Neural progenitor cell (in vitro differentiated cells): ENCODE data around the gene LPAR5. TPM values are rescaled to one million over a fixed set of nuclear protein-coding genes. Genes with fewer than 3 reads are reported as not detected.

ENCODE experiments used
- DNase-seq: peaks from one replicate; pipeline ENCODE4 v3.0.0-alpha.2; 2016; ENCODE audit warnings: low spot score
- H2AFZ ChIP-seq: fragments of 200-600 bp; sonication (generic); replicated peaks from 2 replicates; pipeline ENCODE4 v1.6.1; 2016; ENCODE audit warnings: antibody characterized with exemption
- H3F3A ChIP-seq: fragments of 200-600 bp; sonication (generic); 2 replicates; pipeline ENCODE4 v1.6.1; 2016; ENCODE audit warnings: antibody characterized with exemption, low read depth
- H3K27ac ChIP-seq: fragments of 200-600 bp; sonication (generic); 2 replicates; pipeline ENCODE4 v1.5.1; 2016; ENCODE audit warnings: mild to moderate bottlenecking
- H3K27me3 ChIP-seq: fragments of 200-600 bp; sonication (generic); 2 replicates; pipeline ENCODE4 v1.6.1; 2016; ENCODE audit warnings: mild to moderate bottlenecking, moderate library complexity
- H3K36me3 ChIP-seq: fragments of 200-600 bp; sonication (generic); 2 replicates; pipeline ENCODE4 v1.5.1; 2016
- H3K4me1 ChIP-seq: fragments of 200-600 bp; sonication (generic); 2 replicates; pipeline ENCODE4 v1.6.1; 2016; ENCODE audit warnings: mixed run types
- H3K4me2 ChIP-seq: fragments of 200-600 bp; sonication (generic); 2 replicates; pipeline ENCODE4 v1.6.1; 2016
- H3K4me3 ChIP-seq: fragments of 200-600 bp; sonication (generic); 2 replicates; pipeline ENCODE4 v1.5.1; 2016
- H3K79me2 ChIP-seq: fragments of 200-600 bp; sonication (generic); 2 replicates; pipeline ENCODE4 v1.6.1; 2016; ENCODE audit warnings: low read depth
- H3K9ac ChIP-seq: fragments of 200-600 bp; sonication (generic); 2 replicates; pipeline ENCODE4 v1.6.1; 2016
- H3K9me3 ChIP-seq: fragments of 200-600 bp; sonication (generic); 2 replicates; pipeline ENCODE4 v1.5.1; 2016; ENCODE audit warnings: low read depth
- H4K20me1 ChIP-seq: fragments of 200-600 bp; sonication (generic); 2 replicates; pipeline ENCODE4 v1.6.1; 2016; ENCODE audit warnings: low read depth
- H3K27ac Mint-ChIP-seq: 3 replicates; pipeline ENCODE4 v1.8.0; 2021; ENCODE audit warnings: mixed read lengths
- H3K27me3 Mint-ChIP-seq: 2 replicates; pipeline ENCODE4 v1.8.0; 2022; ENCODE audit warnings: low read depth, mild to moderate bottlenecking, inconsistent platforms, moderate library complexity, mixed read lengths; ENCODE audit not compliant: insufficient read depth
- H3K36me3 Mint-ChIP-seq: 3 replicates; pipeline ENCODE4 v1.8.0; 2021; ENCODE audit warnings: mixed read lengths
- H3K4me1 Mint-ChIP-seq: 3 replicates; pipeline ENCODE4 v1.8.0; 2021; ENCODE audit warnings: mixed read lengths
- H3K4me3 Mint-ChIP-seq: 3 replicates; pipeline ENCODE4 v1.8.0; 2021; ENCODE audit warnings: mild to moderate bottlenecking, moderate library complexity, mixed read lengths
- H3K9me3 Mint-ChIP-seq: 3 replicates; pipeline ENCODE4 v1.8.0; 2020; ENCODE audit warnings: mixed read lengths
- EZH2 ChIP-seq: fragments of 200-600 bp; sonication (generic); IDR thresholded peaks from 2 replicates; pipeline ENCODE4 v1.6.1; 2017; ENCODE audit warnings: antibody characterized with exemption, mild to moderate bottlenecking, moderate library complexity
- EZH2phosphoT487 ChIP-seq: fragments of 200-600 bp; sonication (generic); IDR thresholded peaks from 2 replicates; pipeline ENCODE4 v1.6.1; 2017; ENCODE audit warnings: antibody characterized with exemption
- total RNA-seq: library from RNA; depleted of rRNA; stranded (reverse); fragments of >200 nt; gene quantifications from 2 replicates; pipeline ENCODE4 v1.2.3, GENCODE V29; 2015; ENCODE audit warnings: low replicate concordance
- TF ChIP-seq, protein P1 (sequence below): fragments of 200-600 bp; sonication (generic); IDR thresholded peaks from 2 replicates; pipeline ENCODE4 v1.5.1; 2017; ENCODE audit warnings: antibody characterized with exemption, mild to moderate bottlenecking

LPAR5 gene
- total RNA-seq, 1 donor from 2014 or later: 0.04 TPM

DNA sequence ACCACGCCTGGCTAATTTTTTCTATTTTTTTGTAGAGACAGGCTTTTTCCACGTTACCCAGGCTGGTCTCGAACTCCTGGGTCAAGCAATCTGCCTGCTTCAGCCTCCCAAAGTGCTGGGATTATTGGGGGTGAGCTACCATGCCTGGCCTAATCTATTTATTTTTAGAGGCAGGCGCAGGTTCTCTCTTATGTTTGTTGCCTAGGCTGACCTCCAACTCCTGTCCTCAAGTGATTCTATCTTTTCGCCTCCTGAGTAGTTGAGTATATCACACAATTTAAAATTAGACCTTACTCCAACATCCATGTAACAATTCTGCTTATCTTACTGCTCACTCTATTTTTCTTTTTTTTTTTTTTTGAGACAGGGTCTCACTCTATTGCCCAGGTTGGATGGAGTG lies 18.2 kb upstream of the LPAR5 start:
- Mint-ChIP-seq H3K4me1 (no peaks in the 10 kb centered on the region), H3K36me3 (peaks cover 34% of the 10 kb centered on the region), H3K27ac (no peak overlapping the region), H3K4me3 (no peak overlapping the region), H3K27me3 (peaks cover 3% of the 10 kb centered on the region), H3K9me3 (no peaks in the 10 kb centered on the region)
- Histone ChIP-seq H2AFZ (no peak overlapping the region), H3K4me2 (no peak overlapping the region), H3F3A (no peaks in the 10 kb centered on the region), H4K20me1 (no peaks in the 10 kb centered on the region), H3K79me2 (peaks cover 18% of the 10 kb centered on the region), H3K27ac (no peak overlapping the region), H3K4me1 (no peaks in the 10 kb centered on the region), H3K9me3 (no peaks in the 10 kb centered on the region), H3K36me3 (no peaks in the 10 kb centered on the region), H3K4me3 (no peak overlapping the region), H3K9ac (peak overlapping the region; percentile 3), H3K27me3 (no peaks in the 10 kb centered on the region)
- no peak for TF ChIP-seq EZH2phosphoT487
- no peak for TF ChIP-seq EZH2
- TF ChIP-seq, protein P1, sequence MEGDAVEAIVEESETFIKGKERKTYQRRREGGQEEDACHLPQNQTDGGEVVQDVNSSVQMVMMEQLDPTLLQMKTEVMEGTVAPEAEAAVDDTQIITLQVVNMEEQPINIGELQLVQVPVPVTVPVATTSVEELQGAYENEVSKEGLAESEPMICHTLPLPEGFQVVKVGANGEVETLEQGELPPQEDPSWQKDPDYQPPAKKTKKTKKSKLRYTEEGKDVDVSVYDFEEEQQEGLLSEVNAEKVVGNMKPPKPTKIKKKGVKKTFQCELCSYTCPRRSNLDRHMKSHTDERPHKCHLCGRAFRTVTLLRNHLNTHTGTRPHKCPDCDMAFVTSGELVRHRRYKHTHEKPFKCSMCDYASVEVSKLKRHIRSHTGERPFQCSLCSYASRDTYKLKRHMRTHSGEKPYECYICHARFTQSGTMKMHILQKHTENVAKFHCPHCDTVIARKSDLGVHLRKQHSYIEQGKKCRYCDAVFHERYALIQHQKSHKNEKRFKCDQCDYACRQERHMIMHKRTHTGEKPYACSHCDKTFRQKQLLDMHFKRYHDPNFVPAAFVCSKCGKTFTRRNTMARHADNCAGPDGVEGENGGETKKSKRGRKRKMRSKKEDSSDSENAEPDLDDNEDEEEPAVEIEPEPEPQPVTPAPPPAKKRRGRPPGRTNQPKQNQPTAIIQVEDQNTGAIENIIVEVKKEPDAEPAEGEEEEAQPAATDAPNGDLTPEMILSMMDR: no peak
- DNase-seq: no peak

DNA sequence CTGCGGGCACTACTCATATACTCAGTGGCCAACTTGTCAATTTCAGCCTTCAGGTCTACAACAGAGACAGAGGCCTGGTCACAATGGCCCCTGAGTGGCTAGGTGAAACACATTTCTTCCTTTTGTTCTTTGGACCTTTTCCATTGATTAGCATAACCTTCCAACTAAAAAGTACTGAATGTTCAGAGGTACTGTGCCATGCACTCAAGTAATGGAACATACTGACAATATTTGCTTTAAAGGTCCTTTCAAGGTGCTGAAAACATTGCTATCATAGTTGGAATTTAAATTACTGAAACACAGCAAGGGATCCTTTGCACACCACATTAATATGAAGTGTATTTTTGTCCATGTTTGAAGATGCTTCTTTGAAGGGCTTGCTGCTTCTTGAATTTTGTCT lies 17.6 kb upstream of the LPAR5 start:
- H3K9me3 Mint-ChIP-seq: no peaks in the 10 kb centered on the region
- TF ChIP-seq, protein P1: no peak
- TF ChIP-seq EZH2phosphoT487 (no peak), EZH2 (no peak)
- Histone ChIP-seq H3K36me3 (no peaks in the 10 kb centered on the region), H3K4me3 (no peak overlapping the region), H3K27ac (no peak overlapping the region), H3K79me2 (peaks cover 12% of the 10 kb centered on the region), H3K9me3 (no peaks in the 10 kb centered on the region), H3K4me1 (no peaks in the 10 kb centered on the region), H3F3A (no peaks in the 10 kb centered on the region), H4K20me1 (no peaks in the 10 kb centered on the region), H3K4me2 (no peak overlapping the region), H3K9ac (no peak overlapping the region), H3K27me3 (no peaks in the 10 kb centered on the region), H2AFZ (no peak overlapping the region)
- H3K27me3 Mint-ChIP-seq: no peaks in the 10 kb centered on the region
- H3K36me3 Mint-ChIP-seq: peaks cover 31% of the 10 kb centered on the region
- no peak overlapping the region for H3K4me3 Mint-ChIP-seq
- H3K4me1 Mint-ChIP-seq: no peaks in the 10 kb centered on the region
- H3K27ac Mint-ChIP-seq: no peak overlapping the region
- no peak for DNase-seq

DNA sequence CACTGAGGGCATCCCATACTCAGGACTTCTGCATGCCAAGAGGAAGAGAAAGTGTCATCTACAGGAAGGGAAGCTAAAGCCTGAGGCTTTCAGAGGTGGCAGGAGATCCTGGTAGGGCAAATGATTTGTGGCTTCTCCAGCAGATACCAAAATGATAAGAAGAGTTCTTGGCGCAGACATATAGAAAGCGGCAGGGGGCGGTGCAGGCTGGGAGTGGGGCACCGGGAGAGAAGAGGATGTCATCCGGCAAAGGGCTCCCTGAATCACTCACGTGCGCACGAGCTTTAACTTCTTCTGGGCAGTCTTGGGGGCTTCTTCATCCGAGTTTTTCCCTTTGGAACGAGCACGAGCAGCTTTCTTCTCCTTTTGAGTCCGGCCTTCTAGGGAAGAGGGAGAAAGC lies 16.6 kb upstream of the LPAR5 start:
- Mint-ChIP-seq H3K9me3 (no peaks in the 10 kb centered on the region), H3K36me3 (peaks cover 33% of the 10 kb centered on the region), H3K27me3 (peaks cover 2% of the 10 kb centered on the region), H3K4me1 (no peaks in the 10 kb centered on the region), H3K4me3 (no peak overlapping the region), H3K27ac (no peak overlapping the region)
- Histone ChIP-seq H3K4me2 (no peak overlapping the region), H3K9me3 (no peaks in the 10 kb centered on the region), H3F3A (no peaks in the 10 kb centered on the region), H3K27ac (no peak overlapping the region), H2AFZ (no peak overlapping the region), H3K36me3 (no peaks in the 10 kb centered on the region), H3K9ac (no peak overlapping the region), H3K4me3 (no peak overlapping the region), H3K4me1 (no peaks in the 10 kb centered on the region), H3K27me3 (no peaks in the 10 kb centered on the region), H3K79me2 (peaks cover 5% of the 10 kb centered on the region), H4K20me1 (no peaks in the 10 kb centered on the region)
- TF ChIP-seq EZH2phosphoT487 (no peak), EZH2 (no peak)
- TF ChIP-seq, protein P1: no peak
- DNase-seq: no peak

DNA sequence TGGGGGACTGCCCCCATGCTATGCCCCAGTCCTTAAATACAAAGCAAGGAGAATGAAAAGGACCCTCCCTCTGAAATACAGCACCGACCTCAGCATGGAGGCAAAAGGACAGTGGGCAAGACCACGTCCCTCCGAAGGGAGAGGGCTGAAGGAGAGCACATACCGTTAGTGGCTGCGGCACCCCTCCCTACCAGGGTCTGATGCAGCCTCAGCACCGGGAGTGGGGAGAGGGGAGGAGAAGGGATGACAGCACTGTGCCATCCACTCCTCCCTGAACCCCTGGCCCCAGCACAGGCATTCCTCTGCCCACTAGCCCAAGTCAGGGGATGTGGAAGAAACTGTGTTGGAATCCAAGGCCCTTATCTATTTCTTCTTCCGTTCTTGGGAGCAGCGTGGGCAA lies 15.1 kb upstream of the LPAR5 start:
- Histone ChIP-seq H3K27me3 (no peaks in the 10 kb centered on the region), H3K27ac (no peak overlapping the region), H3K4me1 (no peaks in the 10 kb centered on the region), H3K79me2 (no peaks in the 10 kb centered on the region), H3K4me3 (no peak overlapping the region), H3F3A (no peaks in the 10 kb centered on the region), H2AFZ (no peak overlapping the region), H3K36me3 (no peaks in the 10 kb centered on the region), H3K9me3 (no peaks in the 10 kb centered on the region), H4K20me1 (no peaks in the 10 kb centered on the region), H3K9ac (no peak overlapping the region), H3K4me2 (no peak overlapping the region)
- Mint-ChIP-seq H3K36me3 (peaks cover 37% of the 10 kb centered on the region), H3K4me1 (peaks cover 5% of the 10 kb centered on the region), H3K27me3 (peaks cover 5% of the 10 kb centered on the region), H3K27ac (no peak overlapping the region), H3K9me3 (no peaks in the 10 kb centered on the region), H3K4me3 (no peak overlapping the region)
- no peak for DNase-seq
- TF ChIP-seq EZH2: no peak
- TF ChIP-seq, protein P1: no peak
- no peak for TF ChIP-seq EZH2phosphoT487
